HepG2 (cell line): ENCODE results near the gene BRK1. TPM values are rescaled to one million over a fixed set of nuclear protein-coding genes. Genes with fewer than 3 reads are reported as not detected.

Experiments
- AKAP8 ChIP-seq: sonication (generic); formaldehyde crosslinking; IDR thresholded peaks from 2 replicates; pipeline ENCODE4 v1.5.1; 2020; ENCODE audit warnings: mild to moderate bottlenecking, missing genetic modification reagents
- ATM ChIP-seq: fragments of 450-650 bp; IDR thresholded peaks from 2 replicates; pipeline ENCODE4 v1.7.1; 2017; ENCODE audit warnings: mild to moderate bottlenecking, borderline replicate concordance
- CEBPB ChIP-seq: IDR thresholded peaks from 2 replicates; pipeline ENCODE4 v1.6.1; 2011; ENCODE audit warnings: low read depth, low read length, improper control_type of control experiment, borderline replicate concordance
- LCORL ChIP-seq, 2 experiments: fragments of 450-650 bp in 1 of 2; sonication (generic) in 1 of 2; formaldehyde crosslinking in 1 of 2; IDR thresholded peaks; 2 replicates each; pipeline versions ENCODE4 v1.5.0 to v1.6.1; 2017 to 2020; ENCODE audit warnings: antibody characterized with exemption in 1 of 2, missing genetic modification reagents in 1 of 2
- MAZ ChIP-seq, 2 experiments: sonication (generic) in 1 of 2; formaldehyde crosslinking in 1 of 2; IDR thresholded peaks; 2 replicates each; pipeline versions ENCODE4 v1.5.0 to v1.6.1; 2012 to 2020; ENCODE audit warnings: low read depth in 2 of 2, mild to moderate bottlenecking in 2 of 2, borderline replicate concordance in 1 of 2, improper control_type of control experiment in 1 of 2, low read length in 1 of 2, missing genetic modification reagents in 1 of 2, moderate library complexity in 1 of 2
- MZF1 ChIP-seq: sonication (generic); formaldehyde crosslinking; IDR thresholded peaks from 2 replicates; pipeline ENCODE4 v1.8.1; 2023; ENCODE audit warnings: mild to moderate bottlenecking, missing genetic modification reagents, borderline replicate concordance
- NCOR1 ChIP-seq: fragments of 200-600 bp; sonication (generic); IDR thresholded peaks from 2 replicates; pipeline ENCODE4 v1.7.0; 2017; ENCODE audit warnings: antibody characterized with exemption, low read length, borderline replicate concordance
- YEATS2 ChIP-seq: sonication (generic); formaldehyde crosslinking; IDR thresholded peaks from 2 replicates; pipeline ENCODE4 v1.4.0; 2020; ENCODE audit warnings: missing genetic modification reagents, borderline replicate concordance
- ZNF335 ChIP-seq: sonication (generic); formaldehyde crosslinking; IDR thresholded peaks from 2 replicates; pipeline ENCODE4 v1.4.0; 2020; ENCODE audit warnings: missing genetic modification reagents
- ZNF713 ChIP-seq: sonication (generic); formaldehyde crosslinking; IDR thresholded peaks from 2 replicates; pipeline ENCODE4 v1.4.0; 2020; ENCODE audit warnings: mild to moderate bottlenecking, missing genetic modification reagents
- polyA plus RNA-seq, 8 experiments: library from polyadenylated mRNA; depleted of rRNA in 3 of 8; stranded (reverse) in 7 of 8; unstranded in 1 of 8; fragments of >200 nt; fragmentation: Illumina TruSeq in 4 of 8; extraction: Trizol in 4 of 8; gene quantifications; 2 replicates each; pipeline versions ENCODE4 v1.2.1 to v1.2.3, GENCODE V29; 2011 to 2016; ENCODE audit warnings: low read depth in 4 of 8, missing spikeins in 1 of 8, mixed read lengths in 1 of 8; ENCODE audit not compliant: insufficient read depth in 1 of 8
- total RNA-seq, 5 experiments: library from RNA; depleted of rRNA; stranded (reverse); fragments of >200 nt; fragmentation: Illumina TruSeq; extraction: Trizol; gene quantifications; 2 replicates each; pipeline ENCODE4 v1.2.3, GENCODE V29; 2016; ENCODE audit warnings: low read depth in 1 of 5
- TF ChIP-seq, protein P1 (sequence below): IDR thresholded peaks from 2 replicates; pipeline ENCODE4 v1.6.1; 2016; ENCODE audit warnings: missing genetic modification reagents, missing compliant biosample characterization
- TF ChIP-seq, protein P2 (sequence below): IDR thresholded peaks from 2 replicates; pipeline ENCODE4 v1.6.1; 2016; ENCODE audit warnings: low read depth, missing genetic modification reagents, missing compliant biosample characterization
- TF ChIP-seq, protein P3 (sequence below): sonication (generic); formaldehyde crosslinking; IDR thresholded peaks from 2 replicates; pipeline ENCODE4 v1.4.0; 2020; ENCODE audit warnings: missing genetic modification reagents, borderline replicate concordance
- TF ChIP-seq, protein P4 (sequence below): sonication (generic); formaldehyde crosslinking; IDR thresholded peaks from 2 replicates; pipeline ENCODE4 v1.5.1; 2020; ENCODE audit warnings: missing genetic modification reagents, mild to moderate bottlenecking, borderline replicate concordance
- TF ChIP-seq, protein P5 (sequence below): sonication (generic); formaldehyde crosslinking; IDR thresholded peaks from 2 replicates; pipeline ENCODE4 v1.4.0; 2020; ENCODE audit warnings: mild to moderate bottlenecking, missing genetic modification reagents
- TF ChIP-seq, protein P6 (sequence below): sonication (generic); formaldehyde crosslinking; conservative IDR thresholded peaks from 2 replicates; pipeline ENCODE4 v1.8.0; 2022; ENCODE audit warnings: low read depth, missing genetic modification reagents

Gene BRK1
- total and polyA plus RNA-seq, 2 of the 13 experiments (the other 11 are each of a cell fraction or from before 2014, with no cell fraction given), result 118 to 155 TPM

DNA sequence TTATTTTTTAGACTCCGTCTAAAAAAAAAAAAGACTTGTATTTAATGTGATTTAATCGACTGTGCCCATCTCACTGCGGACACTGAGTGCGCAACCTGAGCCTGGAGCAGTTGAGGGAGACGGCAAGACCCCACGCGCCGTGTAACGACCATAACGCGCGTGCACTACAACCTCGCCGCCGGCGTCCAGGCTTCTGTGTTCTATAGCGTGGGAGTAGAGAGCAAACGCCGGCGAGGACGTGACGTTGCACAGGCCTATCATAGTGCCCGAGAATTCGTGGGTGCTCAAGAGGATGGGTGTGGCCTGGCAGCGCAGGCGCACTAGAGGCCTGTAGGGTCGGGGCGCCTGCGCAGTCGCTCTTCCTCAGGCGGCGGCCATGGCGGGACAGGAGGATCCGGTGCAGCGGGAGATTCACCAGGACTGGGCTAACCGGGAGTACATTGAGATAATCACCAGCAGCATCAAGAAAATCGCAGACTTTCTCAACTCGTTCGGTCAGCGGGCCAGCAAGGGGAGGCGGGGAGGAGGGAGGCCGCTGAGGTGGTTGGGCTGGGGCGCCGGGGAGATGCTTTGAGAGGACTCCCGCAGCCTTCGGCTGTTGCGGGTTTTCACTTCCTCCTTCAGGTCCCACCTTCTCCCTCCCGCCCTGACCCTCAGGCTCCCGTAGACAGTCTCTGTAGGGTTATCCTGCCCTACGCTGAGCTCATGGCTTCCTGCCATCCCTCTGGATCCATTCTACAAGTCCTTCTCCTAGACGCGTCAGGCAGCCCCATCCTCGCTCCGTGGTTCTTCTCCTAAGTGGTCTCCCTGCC, at the start of gene BRK1 (continued):
- TF ChIP-seq, protein P1, sequence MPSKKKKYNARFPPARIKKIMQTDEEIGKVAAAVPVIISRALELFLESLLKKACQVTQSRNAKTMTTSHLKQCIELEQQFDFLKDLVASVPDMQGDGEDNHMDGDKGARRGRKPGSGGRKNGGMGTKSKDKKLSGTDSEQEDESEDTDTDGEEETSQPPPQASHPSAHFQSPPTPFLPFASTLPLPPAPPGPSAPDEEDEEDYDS (CRISPR knock-in tag), result peak; percentile 93
- TF ChIP-seq MZF1 (CRISPR knock-in tag) (no peak), ZNF713 (CRISPR knock-in tag) (no peak), MAZ (IDR thresholded peaks at IDR 0.05; ENCODE audit: borderline replicate concordance, low read depth, low read length) (no peak), MAZ (CRISPR knock-in tag; IDR thresholded peaks at IDR 0.05; ENCODE audit: low read depth) (peak; percentile 71), AKAP8 (CRISPR knock-in tag) (no peak), ATM (no peak), CEBPB (no peak), LCORL (IDR thresholded peaks at IDR 0.05) (no peak), LCORL (CRISPR knock-in tag; IDR thresholded peaks at IDR 0.05) (0 out of 2 replicates have a peak, but pooled peaks have one; percentile 32), ZNF335 (CRISPR knock-in tag) (no peak), YEATS2 (peak; percentile 81; the same call in 1 of the 2 replicates), NCOR1 (no peak)
- TF ChIP-seq, protein P2, sequence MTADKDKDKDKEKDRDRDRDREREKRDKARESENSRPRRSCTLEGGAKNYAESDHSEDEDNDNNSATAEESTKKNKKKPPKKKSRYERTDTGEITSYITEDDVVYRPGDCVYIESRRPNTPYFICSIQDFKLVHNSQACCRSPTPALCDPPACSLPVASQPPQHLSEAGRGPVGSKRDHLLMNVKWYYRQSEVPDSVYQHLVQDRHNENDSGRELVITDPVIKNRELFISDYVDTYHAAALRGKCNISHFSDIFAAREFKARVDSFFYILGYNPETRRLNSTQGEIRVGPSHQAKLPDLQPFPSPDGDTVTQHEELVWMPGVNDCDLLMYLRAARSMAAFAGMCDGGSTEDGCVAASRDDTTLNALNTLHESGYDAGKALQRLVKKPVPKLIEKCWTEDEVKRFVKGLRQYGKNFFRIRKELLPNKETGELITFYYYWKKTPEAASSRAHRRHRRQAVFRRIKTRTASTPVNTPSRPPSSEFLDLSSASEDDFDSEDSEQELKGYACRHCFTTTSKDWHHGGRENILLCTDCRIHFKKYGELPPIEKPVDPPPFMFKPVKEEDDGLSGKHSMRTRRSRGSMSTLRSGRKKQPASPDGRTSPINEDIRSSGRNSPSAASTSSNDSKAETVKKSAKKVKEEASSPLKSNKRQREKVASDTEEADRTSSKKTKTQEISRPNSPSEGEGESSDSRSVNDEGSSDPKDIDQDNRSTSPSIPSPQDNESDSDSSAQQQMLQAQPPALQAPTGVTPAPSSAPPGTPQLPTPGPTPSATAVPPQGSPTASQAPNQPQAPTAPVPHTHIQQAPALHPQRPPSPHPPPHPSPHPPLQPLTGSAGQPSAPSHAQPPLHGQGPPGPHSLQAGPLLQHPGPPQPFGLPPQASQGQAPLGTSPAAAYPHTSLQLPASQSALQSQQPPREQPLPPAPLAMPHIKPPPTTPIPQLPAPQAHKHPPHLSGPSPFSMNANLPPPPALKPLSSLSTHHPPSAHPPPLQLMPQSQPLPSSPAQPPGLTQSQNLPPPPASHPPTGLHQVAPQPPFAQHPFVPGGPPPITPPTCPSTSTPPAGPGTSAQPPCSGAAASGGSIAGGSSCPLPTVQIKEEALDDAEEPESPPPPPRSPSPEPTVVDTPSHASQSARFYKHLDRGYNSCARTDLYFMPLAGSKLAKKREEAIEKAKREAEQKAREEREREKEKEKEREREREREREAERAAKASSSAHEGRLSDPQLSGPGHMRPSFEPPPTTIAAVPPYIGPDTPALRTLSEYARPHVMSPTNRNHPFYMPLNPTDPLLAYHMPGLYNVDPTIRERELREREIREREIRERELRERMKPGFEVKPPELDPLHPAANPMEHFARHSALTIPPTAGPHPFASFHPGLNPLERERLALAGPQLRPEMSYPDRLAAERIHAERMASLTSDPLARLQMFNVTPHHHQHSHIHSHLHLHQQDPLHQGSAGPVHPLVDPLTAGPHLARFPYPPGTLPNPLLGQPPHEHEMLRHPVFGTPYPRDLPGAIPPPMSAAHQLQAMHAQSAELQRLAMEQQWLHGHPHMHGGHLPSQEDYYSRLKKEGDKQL (CRISPR knock-in tag), result 0 out of 2 replicates have a peak, but pooled peaks have one; percentile 46
- TF ChIP-seq, protein P3, sequence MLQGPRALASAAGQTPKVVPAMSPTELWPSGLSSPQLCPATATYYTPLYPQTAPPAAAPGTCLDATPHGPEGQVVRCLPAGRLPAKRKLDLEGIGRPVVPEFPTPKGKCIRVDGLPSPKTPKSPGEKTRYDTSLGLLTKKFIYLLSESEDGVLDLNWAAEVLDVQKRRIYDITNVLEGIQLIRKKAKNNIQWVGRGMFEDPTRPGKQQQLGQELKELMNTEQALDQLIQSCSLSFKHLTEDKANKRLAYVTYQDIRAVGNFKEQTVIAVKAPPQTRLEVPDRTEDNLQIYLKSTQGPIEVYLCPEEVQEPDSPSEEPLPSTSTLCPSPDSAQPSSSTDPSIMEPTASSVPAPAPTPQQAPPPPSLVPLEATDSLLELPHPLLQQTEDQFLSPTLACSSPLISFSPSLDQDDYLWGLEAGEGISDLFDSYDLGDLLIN (CRISPR knock-in tag), result 0 out of 2 replicates have a peak, but pooled peaks have one; percentile 70
- TF ChIP-seq, protein P4, sequence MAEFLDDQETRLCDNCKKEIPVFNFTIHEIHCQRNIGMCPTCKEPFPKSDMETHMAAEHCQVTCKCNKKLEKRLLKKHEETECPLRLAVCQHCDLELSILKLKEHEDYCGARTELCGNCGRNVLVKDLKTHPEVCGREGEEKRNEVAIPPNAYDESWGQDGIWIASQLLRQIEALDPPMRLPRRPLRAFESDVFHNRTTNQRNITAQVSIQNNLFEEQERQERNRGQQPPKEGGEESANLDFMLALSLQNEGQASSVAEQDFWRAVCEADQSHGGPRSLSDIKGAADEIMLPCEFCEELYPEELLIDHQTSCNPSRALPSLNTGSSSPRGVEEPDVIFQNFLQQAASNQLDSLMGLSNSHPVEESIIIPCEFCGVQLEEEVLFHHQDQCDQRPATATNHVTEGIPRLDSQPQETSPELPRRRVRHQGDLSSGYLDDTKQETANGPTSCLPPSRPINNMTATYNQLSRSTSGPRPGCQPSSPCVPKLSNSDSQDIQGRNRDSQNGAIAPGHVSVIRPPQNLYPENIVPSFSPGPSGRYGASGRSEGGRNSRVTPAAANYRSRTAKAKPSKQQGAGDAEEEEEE, result no peak
- TF ChIP-seq, protein P5, sequence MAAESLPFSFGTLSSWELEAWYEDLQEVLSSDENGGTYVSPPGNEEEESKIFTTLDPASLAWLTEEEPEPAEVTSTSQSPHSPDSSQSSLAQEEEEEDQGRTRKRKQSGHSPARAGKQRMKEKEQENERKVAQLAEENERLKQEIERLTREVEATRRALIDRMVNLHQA (CRISPR knock-in tag), result no peak
- TF ChIP-seq, protein P6, sequence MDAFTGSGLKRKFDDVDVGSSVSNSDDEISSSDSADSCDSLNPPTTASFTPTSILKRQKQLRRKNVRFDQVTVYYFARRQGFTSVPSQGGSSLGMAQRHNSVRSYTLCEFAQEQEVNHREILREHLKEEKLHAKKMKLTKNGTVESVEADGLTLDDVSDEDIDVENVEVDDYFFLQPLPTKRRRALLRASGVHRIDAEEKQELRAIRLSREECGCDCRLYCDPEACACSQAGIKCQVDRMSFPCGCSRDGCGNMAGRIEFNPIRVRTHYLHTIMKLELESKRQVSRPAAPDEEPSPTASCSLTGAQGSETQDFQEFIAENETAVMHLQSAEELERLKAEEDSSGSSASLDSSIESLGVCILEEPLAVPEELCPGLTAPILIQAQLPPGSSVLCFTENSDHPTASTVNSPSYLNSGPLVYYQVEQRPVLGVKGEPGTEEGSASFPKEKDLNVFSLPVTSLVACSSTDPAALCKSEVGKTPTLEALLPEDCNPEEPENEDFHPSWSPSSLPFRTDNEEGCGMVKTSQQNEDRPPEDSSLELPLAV (CRISPR knock-in tag), result no peak
